Endothelial cell (in vitro differentiated cells): Measurements from ENCODE around the gene NEUROD2. TPM values are rescaled to one million over a fixed set of nuclear protein-coding genes. Genes with fewer than 3 reads are reported as not detected.

Source experiments
- DNase-seq: peaks from one replicate; pipeline ENCODE4 v3.0.0; 2021; ENCODE audit warnings: low spot score
- H3K27ac Mint-ChIP-seq: one replicate; pipeline ENCODE4 v1.8.0; 2021; ENCODE audit warnings: mixed read lengths, inconsistent platforms; ENCODE audit not compliant: unreplicated experiment
- H3K27me3 Mint-ChIP-seq: one replicate; pipeline ENCODE4 v1.8.0; 2021; ENCODE audit warnings: mild to moderate bottlenecking, moderate library complexity, mixed read lengths, inconsistent platforms; ENCODE audit not compliant: unreplicated experiment
- H3K36me3 Mint-ChIP-seq: one replicate; pipeline ENCODE4 v1.8.0; 2021; ENCODE audit warnings: mild to moderate bottlenecking, low read depth, mixed read lengths, inconsistent platforms; ENCODE audit not compliant: unreplicated experiment
- H3K4me1 Mint-ChIP-seq: one replicate; pipeline ENCODE4 v1.8.0; 2021; ENCODE audit warnings: mild to moderate bottlenecking, mixed read lengths, inconsistent platforms; ENCODE audit not compliant: unreplicated experiment
- H3K4me3 Mint-ChIP-seq: one replicate; pipeline ENCODE4 v1.8.0; 2021; ENCODE audit warnings: mild to moderate bottlenecking, mixed read lengths, inconsistent platforms; ENCODE audit not compliant: unreplicated experiment
- H3K9me3 Mint-ChIP-seq: one replicate; pipeline ENCODE4 v1.8.0; 2021; ENCODE audit warnings: mixed read lengths, inconsistent platforms; ENCODE audit not compliant: unreplicated experiment
- CTCF ChIP-seq: fragments of 200-600 bp; sonication (generic); IDR thresholded peaks from one replicate; pipeline ENCODE4 v1.5.0; 2021; ENCODE audit warnings: antibody characterized with exemption; ENCODE audit not compliant: unreplicated experiment
- total RNA-seq: library from RNA; stranded (reverse); fragmentation: NEBNext Ultra II Directional; extraction: Animal tissue kit (Norgen Biotek cat#: 25700); gene quantifications from one replicate; pipeline ENCODE4 v1.2.1, GENCODE V29; 2021; ENCODE audit not compliant: unreplicated experiment

Gene NEUROD2
- total RNA-seq, 1 donor from 2014 or later, result not detected

GRCh38 chr17:39615434-39615833 is 7.7 kb upstream of the NEUROD2 start:
- no peak for TF ChIP-seq CTCF
- H3K9me3 Mint-ChIP-seq, result no peaks in the 10 kb centered on the region
- DNase-seq, result no peak
- H3K27ac Mint-ChIP-seq, result no peak overlapping the region
- H3K4me1 Mint-ChIP-seq, result no peaks in the 10 kb centered on the region
- no peak overlapping the region for H3K4me3 Mint-ChIP-seq
- H3K36me3 Mint-ChIP-seq, result peaks cover 3% of the 10 kb centered on the region
- peaks cover 20% of the 10 kb centered on the region for H3K27me3 Mint-ChIP-seq

- Mint-ChIP-seq H3K27me3 (peaks cover 20% of the 10 kb centered on the region), H3K4me3 (no peak overlapping the region)
Measured at GRCh38 chr17:39614545-39615157, 6.9 kb upstream of the NEUROD2 start.

GRCh38 chr17:39612935-39613464 is 5.3 kb upstream of the NEUROD2 start:
- Mint-ChIP-seq H3K27me3 (peaks cover 24% of the 10 kb centered on the region), H3K27ac (no peak overlapping the region), H3K4me3 (no peak overlapping the region), H3K9me3 (no peaks in the 10 kb centered on the region), H3K4me1 (no peaks in the 10 kb centered on the region), H3K36me3 (peaks cover 3% of the 10 kb centered on the region)
- TF ChIP-seq CTCF, result no peak
- no peak for DNase-seq

More at GRCh38 chr17:39614545-39615157, 6.9 kb upstream of the NEUROD2 start:
- DNase-seq, result no peak
- Mint-ChIP-seq H3K36me3 (peaks cover 3% of the 10 kb centered on the region), H3K9me3 (no peaks in the 10 kb centered on the region), H3K4me1 (no peaks in the 10 kb centered on the region), H3K27ac (no peak overlapping the region)
- TF ChIP-seq CTCF, result no peak

- Mint-ChIP-seq H3K36me3 (peaks cover 3% of the 10 kb centered on the region), H3K4me1 (no peaks in the 10 kb centered on the region), H3K27me3 (peaks cover 23% of the 10 kb centered on the region), H3K9me3 (no peaks in the 10 kb centered on the region), H3K4me3 (no peak overlapping the region), H3K27ac (no peak overlapping the region)
- TF ChIP-seq CTCF, result no peak
- DNase-seq, result no peak
Measured at GRCh38 chr17:39612291-39612894, 4.7 kb upstream of the NEUROD2 start.

GRCh38 chr17:39611401-39612112 is 3.8 kb upstream of the NEUROD2 start:
- peaks cover 3% of the 10 kb centered on the region for H3K36me3 Mint-ChIP-seq
- no peaks in the 10 kb centered on the region for H3K9me3 Mint-ChIP-seq
- DNase-seq, result no peak
- no peaks in the 10 kb centered on the region for H3K4me1 Mint-ChIP-seq
- no peak for TF ChIP-seq CTCF
- no peak overlapping the region for H3K27ac Mint-ChIP-seq
- H3K27me3 Mint-ChIP-seq, result peaks cover 20% of the 10 kb centered on the region
- H3K4me3 Mint-ChIP-seq, result no peak overlapping the region
